GM12878 (cell line): ENCODE results near the gene GRIK4. TPM values are rescaled to one million over a fixed set of nuclear protein-coding genes. Genes with fewer than 3 reads are reported as not detected.

Experiments
- ATAC-seq: fragments of 200-7000 bp; cut with Tn5 transposase; 3 replicates; pipeline ENCODE4 v1.9.1; 2020; ENCODE audit warnings: mild to moderate bottlenecking, moderate library complexity
- Bru-seq: library from RNA; stranded (reverse); fragments of 400-500 nt; gene quantifications from one replicate; lab custom pipeline; 2021; lab: Mats Ljungman, UMichigan
- BruChase-seq, 2 experiments: library from RNA; stranded (reverse); fragments of 400-500 nt; gene quantifications; one replicate each; lab custom pipeline; 2021; lab: Mats Ljungman, UMichigan
- BruUV-seq: library from RNA; stranded (reverse); fragments of 400-500 nt; replicated peaks from 2 replicates; lab custom pipeline; 2021; lab: Mats Ljungman, UMichigan
- CTCF ChIA-PET: fragments of 300-600 bp; sonication (Branson Sonifier 250); formaldehyde crosslinking; extraction: SDS; loops from one replicate; lab custom pipeline; 2021; ENCODE audit warnings: inconsistent platforms; lab: Yijun Ruan, JAX
- POLR2A ChIA-PET: fragments of 350-600 bp; formaldehyde crosslinking; extraction: SDS; loops from one replicate; lab custom pipeline; 2021; ENCODE audit warnings: inconsistent platforms; lab: Charles Lee
- RAD21 ChIA-PET: fragments of 300-600 bp; sonication (Branson Sonifier 250); formaldehyde crosslinking; loops from one replicate; lab custom pipeline; 2023; ENCODE audit warnings: antibody characterized with exemption; ENCODE audit not compliant: unreplicated experiment; lab: Charles Lee
- SMC1A ChIA-PET: fragments of 300-600 bp; sonication (Branson Sonifier 250); formaldehyde crosslinking; loops from one replicate; lab custom pipeline; 2023; ENCODE audit not compliant: unreplicated experiment, uncharacterized antibody; lab: Charles Lee
- DNase-seq: peaks from one replicate; pipeline ENCODE4 v3.0.0-alpha.2; 2011; ENCODE audit warnings: low read depth, low spot score
- FAIRE-seq: peaks from 3 replicates; lab custom pipeline; 2011; peaks lifted over from hg19 to GRCh38; lab: Jason Lieb, UNC
- H2AFZ ChIP-seq: 2 replicates; pipeline ENCODE4 v1.6.0; 2011; ENCODE audit warnings: low read depth, low read length, control low read depth; ENCODE audit not compliant: control insufficient read depth
- H3K27ac ChIP-seq: 2 replicates; pipeline ENCODE4 v1.5.1; 2011; ENCODE audit warnings: control low read depth; ENCODE audit not compliant: control insufficient read depth, insufficient read depth
- H3K27me3 ChIP-seq, 2 experiments: replicated peaks in 1 of 2; 2 replicates each; pipeline versions ENCODE4 v1.6.0 to v1.6.1; 2011; ENCODE audit warnings: low read length in 1 of 2; ENCODE audit not compliant: control insufficient read depth in 2 of 2, insufficient read depth in 2 of 2
- H3K36me3 ChIP-seq, 2 experiments: 2 replicates each; pipeline ENCODE4 v1.5.1; 2011; ENCODE audit warnings: low read length in 1 of 2; ENCODE audit not compliant: control insufficient read depth in 2 of 2, insufficient read depth in 2 of 2
- H3K4me1 ChIP-seq: 2 replicates; pipeline ENCODE4 v1.6.1; 2011; ENCODE audit warnings: mild to moderate bottlenecking, low read length, moderate library complexity, mixed read lengths; ENCODE audit not compliant: control insufficient read depth, insufficient read depth
- H3K4me2 ChIP-seq: 2 replicates; pipeline ENCODE4 v1.6.0; 2011; ENCODE audit warnings: control low read depth; ENCODE audit not compliant: control insufficient read depth, insufficient read depth
- H3K4me3 ChIP-seq: fragments of 200-600 bp; sonication (generic); 2 replicates; pipeline ENCODE4 v1.5.1; 2016
- H3K79me2 ChIP-seq: 2 replicates; pipeline ENCODE4 v1.6.0; 2011; ENCODE audit warnings: low read length; ENCODE audit not compliant: control insufficient read depth, insufficient read depth
- H3K9ac ChIP-seq: 2 replicates; pipeline ENCODE4 v1.8.0; 2011; ENCODE audit warnings: low read length, control low read depth, mixed read lengths; ENCODE audit not compliant: control insufficient read depth, insufficient read depth
- H3K9me3 ChIP-seq: replicated peaks from 3 replicates; pipeline ENCODE4 v1.5.1; 2011; ENCODE audit warnings: mild to moderate bottlenecking, low read length; ENCODE audit not compliant: control insufficient read depth, insufficient read depth
- H4K20me1 ChIP-seq: 2 replicates; pipeline ENCODE4 v1.6.0; 2011; ENCODE audit not compliant: control insufficient read depth, insufficient read depth
- ATF7 ChIP-seq: fragments of 450-650 bp; IDR thresholded peaks from 2 replicates; pipeline ENCODE4 v1.6.1; 2016; ENCODE audit warnings: low read depth, mild to moderate bottlenecking
- MTA2 ChIP-seq: fragments of 450-650 bp; IDR thresholded peaks from 2 replicates; pipeline ENCODE4 v1.6.1; 2016; ENCODE audit warnings: low read depth, mild to moderate bottlenecking, moderate library complexity
- SMAD5 ChIP-seq: IDR thresholded peaks from 2 replicates; pipeline ENCODE4 v1.6.1; 2016; ENCODE audit warnings: antibody characterized with exemption, low read depth
- TCF3 ChIP-seq: IDR thresholded peaks from 2 replicates; pipeline ENCODE4 v1.6.1; 2012; ENCODE audit warnings: low read depth, mild to moderate bottlenecking, low read length, borderline replicate concordance; ENCODE audit not compliant: insufficient read depth
- USF1 ChIP-seq: IDR thresholded peaks from 2 replicates; pipeline ENCODE4 v1.6.1; 2011; ENCODE audit warnings: borderline replicate concordance, low read depth, mild to moderate bottlenecking, moderate library complexity, mixed read lengths, low read length; ENCODE audit not compliant: insufficient read depth; ENCODE audit errors: extremely low read length
- WGBS: methylation state at CpG from one replicate; pipeline ENCODE4 v1.1.6; 2016; ENCODE audit warnings: low lambda C conversion rate; ENCODE audit not compliant: insufficient replicate concordance, insufficient coverage; ENCODE audit errors: missing lambda C conversion rate; 5-methylcytosine and 5-hydroxymethylcytosine counted together
- in situ Hi-C: fragments of 300-500 bp; cut with MboI; formaldehyde crosslinking; loops from 9 replicates; pipeline ENCODE4 v1.14.3; 2018; ENCODE audit warnings: mixed read lengths
- intact Hi-C: fragments of 100-400 bp; cut with micrococcal nuclease; formaldehyde crosslinking; loops from one replicate; pipeline ENCODE4 v1.14.2; 2022; ENCODE audit not compliant: unreplicated experiment
- long read RNA-seq, 2 experiments: library from polyadenylated mRNA; unstranded; transcript quantifications; one replicate each; pipeline ENCODE4 v2.0.0, GENCODE V29; 2019 to 2020
- polyA minus RNA-seq, 3 experiments: library from RNA; depleted of rRNA, polyadenylated mRNA; stranded (reverse); fragments of >200 nt; gene quantifications; 2 replicates each; pipeline ENCODE4 v1.2.3, GENCODE V29; 2011
- polyA plus RNA-seq, 11 experiments: library from polyadenylated mRNA; depleted of rRNA in 4 of 11; unstranded in 6 of 11; stranded (reverse) in 5 of 11; fragments of >200 nt; fragmentation: Nextera tagmentation in 4 of 11; fragmentation: Illumina TruSeq in 1 of 11; extraction: Ambion mirVana in 4 of 11; extraction: Trizol in 1 of 11; gene quantifications; 1 replicate in 1 of 11; 2 replicates in 10 of 11; pipeline versions ENCODE4 v1.2.1 to v1.2.3, GENCODE V29; 2011 to 2016; ENCODE audit warnings: inconsistent platforms in 2 of 11, missing spikeins in 2 of 11, low read depth in 1 of 11
- total RNA-seq, 4 experiments: library from RNA; depleted of rRNA in 3 of 4; stranded (reverse); fragments of >200 nt in 3 of 4; fragmentation: Illumina TruSeq in 1 of 4; extraction: Trizol in 1 of 4; gene quantifications; 2 replicates each; pipeline versions ENCODE4 v1.2.1 to v1.2.3, GENCODE V29; 2013 to 2021
- TF ChIP-seq, protein P1 (sequence below): fragments of 150-350 bp; IDR thresholded peaks from 2 replicates; pipeline ENCODE4 v1.6.1; 2014; ENCODE audit warnings: mild to moderate bottlenecking, low read depth, low read length

Gene GRIK4, protein sequence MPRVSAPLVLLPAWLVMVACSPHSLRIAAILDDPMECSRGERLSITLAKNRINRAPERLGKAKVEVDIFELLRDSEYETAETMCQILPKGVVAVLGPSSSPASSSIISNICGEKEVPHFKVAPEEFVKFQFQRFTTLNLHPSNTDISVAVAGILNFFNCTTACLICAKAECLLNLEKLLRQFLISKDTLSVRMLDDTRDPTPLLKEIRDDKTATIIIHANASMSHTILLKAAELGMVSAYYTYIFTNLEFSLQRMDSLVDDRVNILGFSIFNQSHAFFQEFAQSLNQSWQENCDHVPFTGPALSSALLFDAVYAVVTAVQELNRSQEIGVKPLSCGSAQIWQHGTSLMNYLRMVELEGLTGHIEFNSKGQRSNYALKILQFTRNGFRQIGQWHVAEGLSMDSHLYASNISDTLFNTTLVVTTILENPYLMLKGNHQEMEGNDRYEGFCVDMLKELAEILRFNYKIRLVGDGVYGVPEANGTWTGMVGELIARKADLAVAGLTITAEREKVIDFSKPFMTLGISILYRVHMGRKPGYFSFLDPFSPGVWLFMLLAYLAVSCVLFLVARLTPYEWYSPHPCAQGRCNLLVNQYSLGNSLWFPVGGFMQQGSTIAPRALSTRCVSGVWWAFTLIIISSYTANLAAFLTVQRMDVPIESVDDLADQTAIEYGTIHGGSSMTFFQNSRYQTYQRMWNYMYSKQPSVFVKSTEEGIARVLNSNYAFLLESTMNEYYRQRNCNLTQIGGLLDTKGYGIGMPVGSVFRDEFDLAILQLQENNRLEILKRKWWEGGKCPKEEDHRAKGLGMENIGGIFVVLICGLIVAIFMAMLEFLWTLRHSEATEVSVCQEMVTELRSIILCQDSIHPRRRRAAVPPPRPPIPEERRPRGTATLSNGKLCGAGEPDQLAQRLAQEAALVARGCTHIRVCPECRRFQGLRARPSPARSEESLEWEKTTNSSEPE
- total RNA-seq (2013; cell fraction: nucleolus; rRNA removed): 3.7 and 5.4 TPM in 2 replicates
- total RNA-seq (2014; rRNA removed) (0.44 and 0.85 TPM in 2 replicates), total RNA-seq (2014; rRNA removed; fragmentation: Illumina TruSeq; extraction: Trizol) (0.63 and 0.83 TPM in 2 replicates), total RNA-seq (2021) (1.0 and 1.3 TPM in 2 replicates), polyA plus RNA-seq (2011; rRNA removed) (1.6 and 3.6 TPM in 2 replicates), polyA plus RNA-seq (2014; fragmentation: Illumina TruSeq; extraction: Trizol) (0.48 and 0.88 TPM in 2 replicates), polyA plus RNA-seq (2014; fragmentation: Nextera tagmentation; extraction: Ambion mirVana) (under 1 TPM; 0.33 to 0.45 TPM), polyA plus RNA-seq (2014; rRNA removed) (0.77 and 0.78 TPM in 2 replicates), polyA plus RNA-seq (2016; fragmentation: Nextera tagmentation; extraction: Ambion mirVana) (under 1 TPM; 0.55 to 0.66 TPM), polyA minus RNA-seq (2011; rRNA and poly(A)+ RNA removed) (5.3 and 7.7 TPM in 2 replicates), Bru-seq, nascent RNA (percentile 57 among the genes with signal in this experiment), BruChase-seq, experiment 1, labeled RNA remaining after a 6-hour chase (percentile 63 among the genes with signal in this experiment), BruChase-seq, experiment 2, labeled RNA remaining after a 2-hour chase (percentile 61 among the genes with signal in this experiment)
- polyA plus RNA-seq (2011; ENCODE audit: low read depth): 0.22 TPM
- 4.0 and 4.3 TPM in 2 replicates for polyA plus RNA-seq (2011; cell fraction: cytosol; rRNA removed)
- 9.6 and 11.7 TPM in 2 replicates for polyA plus RNA-seq (2011; cell fraction: nucleus; rRNA removed)
- polyA plus RNA-seq (2012): 0.41 and 0.51 TPM in 2 replicates
- 1.5 and 1.9 TPM in 2 replicates for polyA minus RNA-seq (2011; cell fraction: cytosol; rRNA and poly(A)+ RNA removed)
- 9.7 and 17.1 TPM in 2 replicates for polyA minus RNA-seq (2011; cell fraction: nucleus; rRNA and poly(A)+ RNA removed)
- long read RNA-seq, experiment 1, partial matches to known transcripts: 0 of 6 reads
- long read RNA-seq, experiment 1, other reads (novel, unspliced or antisense): 6 of 6 reads
- long read RNA-seq, experiment 2, partial matches to known transcripts: 0 of 6 reads
- long read RNA-seq, experiment 2, other reads (novel, unspliced or antisense): 6 of 6 reads

- no peak for FAIRE-seq
- in situ Hi-C loops (loop anchor here (10.0 kb wide), 1 partner anchor 174 kb away; no protein-coding TSS in a partner anchor), intact Hi-C loops (loop anchor here (1.0 to 5.0 kb wide), 9 partner anchors 102 to 684 kb away; no protein-coding TSS in a partner anchor)
- no peak within 1 kb of the TSS for H3K9ac ChIP-seq
- no peaks in the 10 kb centered on the region for H3K9me3 ChIP-seq
- no TSS peak for BruUV-seq
- RAD21 ChIA-PET: interaction anchor here (0.5 to 5.0 kb wide), 17 partner anchors 9 to 683 kb away, joined by 3 to 64 read pairs (median 4); partner anchors contain the start of gene ARHGEF12
- SMC1A ChIA-PET: interaction anchor here (0.6 to 5.1 kb wide), 9 partner anchors 14 to 683 kb away, joined by 3 to 32 read pairs (median 4); no protein-coding TSS in a partner anchor
- H3K4me3 ChIP-seq: peak within 1 kb of the TSS; percentile 16; the same call in 1 of the 2 replicates
- H3K27me3 ChIP-seq: no peaks in the 10 kb centered on the region
- H3K4me1 ChIP-seq: no peaks in the 10 kb centered on the region; the same call in 1 of the 2 replicates
- H3K79me2 ChIP-seq: no peaks in the 10 kb centered on the region
- CTCF ChIA-PET: interaction anchor here (0.9 to 8.9 kb wide), 22 partner anchors 8 to 683 kb away, joined by 3 to 95 read pairs (median 5); partner anchors contain the start of gene ARHGEF12
- peak; percentile 95 for ATAC-seq
- POLR2A ChIA-PET: interaction anchor here (1.0 kb wide), 1 partner anchor 91 kb away, joined by 3 read pairs; no protein-coding TSS in a partner anchor
- H4K20me1 ChIP-seq: no peaks in the 10 kb centered on the region; the same call in 1 of the 2 replicates
- no peak for DNase-seq
- no peaks in the 10 kb centered on the region; a peak in 1 of 4 replicates for H3K36me3 ChIP-seq
- WGBS: 2% methylated on average over 57 of the region's 95 CpGs
- H3K4me2 ChIP-seq: peak within 1 kb of the TSS; percentile 53; the same call in 1 of the 2 replicates
- H2AFZ ChIP-seq: no peak within 1 kb of the TSS
- H3K27ac ChIP-seq: no peak within 1 kb of the TSS
- TF ChIP-seq TCF3: no peak
- TF ChIP-seq MTA2: no peak
- TF ChIP-seq USF1: no peak
- TF ChIP-seq, protein P1, sequence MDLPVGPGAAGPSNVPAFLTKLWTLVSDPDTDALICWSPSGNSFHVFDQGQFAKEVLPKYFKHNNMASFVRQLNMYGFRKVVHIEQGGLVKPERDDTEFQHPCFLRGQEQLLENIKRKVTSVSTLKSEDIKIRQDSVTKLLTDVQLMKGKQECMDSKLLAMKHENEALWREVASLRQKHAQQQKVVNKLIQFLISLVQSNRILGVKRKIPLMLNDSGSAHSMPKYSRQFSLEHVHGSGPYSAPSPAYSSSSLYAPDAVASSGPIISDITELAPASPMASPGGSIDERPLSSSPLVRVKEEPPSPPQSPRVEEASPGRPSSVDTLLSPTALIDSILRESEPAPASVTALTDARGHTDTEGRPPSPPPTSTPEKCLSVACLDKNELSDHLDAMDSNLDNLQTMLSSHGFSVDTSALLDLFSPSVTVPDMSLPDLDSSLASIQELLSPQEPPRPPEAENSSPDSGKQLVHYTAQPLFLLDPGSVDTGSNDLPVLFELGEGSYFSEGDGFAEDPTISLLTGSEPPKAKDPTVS: no peak
- TF ChIP-seq SMAD5: no peak
- TF ChIP-seq ATF7: no peak
Observed at GRCh38 chr11:120511116-120511819, at the start of gene GRIK4. TSS of gene GRIK4 (plus strand) at chr11:120511748. CDS start at chr11:120660319, 148,571 bp downstream.
